ENCODE data around the gene ZDHHC23. TPM values are rescaled to one million over a fixed set of nuclear protein-coding genes. Genes with fewer than 3 reads are reported as not detected.

Gene ZDHHC23
- total RNA-seq, 1 donor from 2014 or later, result 0.88 TPM

DNA sequence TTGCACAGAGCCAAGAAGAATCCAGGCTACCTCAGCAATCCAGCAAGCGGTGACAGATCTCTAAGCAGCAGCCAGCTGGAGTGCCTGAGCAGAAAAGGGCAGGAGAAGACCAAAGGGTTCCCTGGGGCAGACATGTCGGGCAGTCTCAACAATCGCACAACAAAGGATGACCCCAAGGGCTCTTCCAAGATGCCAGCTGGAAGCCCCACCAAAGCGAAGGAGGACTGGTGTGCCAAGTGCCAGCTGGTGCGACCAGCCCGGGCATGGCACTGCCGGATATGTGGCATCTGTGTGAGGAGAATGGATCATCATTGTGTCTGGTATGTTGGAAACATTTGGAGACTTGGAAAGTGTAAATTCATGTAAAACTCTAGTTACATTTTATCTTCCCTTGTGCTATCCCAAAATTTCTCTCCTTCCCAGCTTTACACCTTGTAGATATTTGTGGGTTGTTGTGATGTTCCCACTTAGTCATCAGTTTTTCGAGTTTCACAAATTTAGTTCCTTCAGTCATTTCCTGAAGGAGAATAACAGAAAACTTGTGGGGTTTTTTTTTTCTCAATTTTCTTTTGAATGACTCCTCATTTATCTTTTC, 6.4 kb downstream of the ZDHHC23 start:
- Mint-ChIP-seq H3K27ac (no peak overlapping the region), H3K4me3 (no peak overlapping the region), H3K27me3 (ENCODE audit: insufficient read depth) (peaks cover 13% of the 10 kb centered on the region), H3K9me3 (no peaks in the 10 kb centered on the region), H3K36me3 (ENCODE audit: low read depth) (no peaks in the 10 kb centered on the region), H3K4me1 (ENCODE audit: low read depth) (peaks cover 11% of the 10 kb centered on the region)
- intact Hi-C loops (cut with micrococcal nuclease), result no loop called here
- DNase-seq (ENCODE audit: low spot score), result no peak

DNA sequence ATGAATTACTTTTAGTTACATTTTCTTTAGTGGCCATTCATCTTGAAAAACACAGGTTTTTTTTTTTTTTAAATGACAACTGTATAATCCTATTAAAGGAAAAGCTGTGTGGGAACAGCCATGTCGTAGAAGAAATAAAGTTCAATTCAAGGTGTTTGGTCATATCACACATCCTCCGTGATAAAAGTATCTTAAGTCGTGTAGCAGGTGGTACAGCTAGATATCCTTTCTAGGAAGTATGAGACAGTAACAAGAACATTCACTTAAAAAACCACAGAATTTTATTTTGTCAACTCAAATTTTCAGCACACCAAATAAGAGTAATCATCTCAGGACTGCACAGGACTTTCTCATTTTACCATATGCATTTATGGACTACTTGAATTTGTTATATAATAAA, 16.1 kb downstream of the ZDHHC23 start:
- Mint-ChIP-seq H3K9me3 (no peaks in the 10 kb centered on the region), H3K4me1 (ENCODE audit: low read depth) (no peaks in the 10 kb centered on the region), H3K27ac (no peak overlapping the region), H3K27me3 (ENCODE audit: insufficient read depth) (peaks cover 2% of the 10 kb centered on the region), H3K36me3 (ENCODE audit: low read depth) (no peaks in the 10 kb centered on the region), H3K4me3 (no peak overlapping the region)
- intact Hi-C loops (cut with micrococcal nuclease), result no loop called here
- DNase-seq (ENCODE audit: low spot score), result no peak

DNA sequence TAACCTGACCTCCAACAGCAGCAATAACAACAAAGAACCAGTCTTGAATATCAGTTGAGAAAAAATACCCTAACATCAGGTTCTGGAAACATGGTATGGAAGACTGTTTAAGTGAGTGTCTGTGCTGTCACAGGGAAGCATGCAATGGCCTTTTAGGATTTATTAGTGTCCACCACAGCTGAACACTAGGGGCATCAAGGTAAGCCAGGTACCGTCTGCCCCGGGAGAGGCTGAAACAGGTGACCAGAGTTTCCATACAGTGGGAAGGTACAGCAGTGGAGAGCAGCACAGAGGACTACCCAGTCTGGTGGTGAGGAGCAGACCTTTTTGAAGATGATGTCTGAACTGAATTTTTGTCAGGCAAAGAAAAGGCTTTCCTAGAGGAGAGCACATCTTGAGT, 18.4 kb downstream of the ZDHHC23 start:
- H3K4me1 Mint-ChIP-seq (ENCODE audit: low read depth), result no peaks in the 10 kb centered on the region
- H3K27ac Mint-ChIP-seq, result no peak overlapping the region
- H3K9me3 Mint-ChIP-seq, result no peaks in the 10 kb centered on the region
- H3K4me3 Mint-ChIP-seq, result no peak overlapping the region
- no peak for DNase-seq (ENCODE audit: low spot score)
- H3K36me3 Mint-ChIP-seq (ENCODE audit: low read depth), result no peaks in the 10 kb centered on the region
- intact Hi-C loops (cut with micrococcal nuclease), result no loop called here
- peaks cover 2% of the 10 kb centered on the region for H3K27me3 Mint-ChIP-seq (ENCODE audit: insufficient read depth)

- H3K4me3 Mint-ChIP-seq, result no peak overlapping the region
- intact Hi-C loops (cut with micrococcal nuclease), result no loop called here
- no peak for DNase-seq (ENCODE audit: low spot score)
- H3K36me3 Mint-ChIP-seq (ENCODE audit: low read depth), result no peaks in the 10 kb centered on the region
- peaks cover 4% of the 10 kb centered on the region for H3K27me3 Mint-ChIP-seq (ENCODE audit: insufficient read depth)
- peaks cover 17% of the 10 kb centered on the region for H3K9me3 Mint-ChIP-seq
- H3K4me1 Mint-ChIP-seq (ENCODE audit: low read depth), result no peaks in the 10 kb centered on the region
- no peak overlapping the region for H3K27ac Mint-ChIP-seq
Measured at GRCh38 chr3:113968986-113969385, 21.2 kb downstream of the ZDHHC23 start.

DNA sequence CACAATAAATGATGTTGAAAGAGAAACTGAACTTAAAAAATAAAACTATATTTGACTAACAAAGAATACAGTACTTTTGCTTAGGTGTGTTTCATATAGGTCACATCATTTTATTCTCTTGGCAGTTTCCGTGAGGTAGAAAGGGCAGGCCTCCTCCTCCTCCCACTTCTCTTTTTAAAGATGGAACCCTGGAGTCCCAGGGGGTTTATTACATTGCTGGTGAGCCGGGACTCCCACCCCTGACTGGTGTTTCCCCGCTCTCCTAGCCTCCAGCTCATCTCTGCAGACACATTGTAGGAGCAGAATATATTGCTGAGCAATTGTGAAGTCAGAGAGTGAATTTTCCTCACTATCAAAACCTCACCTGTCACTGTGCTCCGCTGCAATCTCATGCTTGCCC, 30.0 kb downstream of the ZDHHC23 start:
- Mint-ChIP-seq H3K27me3 (ENCODE audit: insufficient read depth) (no peaks in the 10 kb centered on the region), H3K9me3 (peaks cover 22% of the 10 kb centered on the region), H3K4me1 (ENCODE audit: low read depth) (no peaks in the 10 kb centered on the region), H3K27ac (no peak overlapping the region), H3K36me3 (ENCODE audit: low read depth) (no peaks in the 10 kb centered on the region), H3K4me3 (no peak overlapping the region)
- intact Hi-C loops (cut with micrococcal nuclease), result no loop called here
- DNase-seq (ENCODE audit: low spot score), result no peak

DNA sequence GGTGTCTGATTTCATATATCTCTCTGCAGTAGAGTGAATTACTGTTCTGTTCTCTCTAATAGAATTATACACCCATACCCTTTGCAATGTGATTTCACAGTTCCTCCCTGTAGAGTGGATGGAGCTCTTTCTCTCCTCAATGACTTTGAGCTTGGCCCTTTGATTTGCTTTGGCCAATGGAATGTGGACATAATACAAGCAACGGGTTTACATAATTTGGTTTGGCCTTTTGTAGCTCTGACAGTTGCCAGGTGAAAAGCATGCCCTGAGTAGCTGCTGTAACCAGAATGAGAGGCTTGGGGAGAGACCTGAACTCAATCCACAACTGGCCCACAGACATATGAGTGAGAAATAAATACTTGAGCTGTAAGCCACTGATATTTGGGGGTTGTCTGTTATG, 32.1 kb downstream of the ZDHHC23 start:
- Mint-ChIP-seq H3K4me1 (ENCODE audit: low read depth) (no peaks in the 10 kb centered on the region), H3K27ac (no peak overlapping the region), H3K4me3 (no peak overlapping the region), H3K9me3 (peaks cover 4% of the 10 kb centered on the region), H3K36me3 (ENCODE audit: low read depth) (no peaks in the 10 kb centered on the region), H3K27me3 (ENCODE audit: insufficient read depth) (no peaks in the 10 kb centered on the region)
- intact Hi-C loops (cut with micrococcal nuclease), result no loop called here
- no peak for DNase-seq (ENCODE audit: low spot score)

DNA sequence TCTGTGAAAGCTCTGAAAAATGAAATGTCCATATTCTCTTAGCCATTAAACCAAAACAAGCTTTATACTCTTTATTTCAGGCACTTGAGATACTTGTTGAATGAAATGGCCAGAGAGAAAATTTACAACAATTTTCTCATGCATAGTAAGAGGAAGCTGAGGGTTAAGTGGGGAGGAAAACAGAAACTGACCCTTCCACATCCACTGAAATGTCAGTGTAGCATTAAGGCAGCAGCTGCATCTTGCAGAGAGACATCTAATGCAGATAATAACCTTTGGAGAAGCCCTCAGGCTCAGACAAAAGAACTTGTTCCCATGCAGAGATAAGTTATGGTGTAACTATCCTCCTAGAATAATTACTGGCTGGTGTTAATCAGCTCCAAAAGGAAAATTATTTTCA, 34.0 kb downstream of the ZDHHC23 start:
- Mint-ChIP-seq H3K36me3 (ENCODE audit: low read depth) (peaks cover 1% of the 10 kb centered on the region), H3K27me3 (ENCODE audit: insufficient read depth) (no peaks in the 10 kb centered on the region), H3K27ac (no peak overlapping the region), H3K4me3 (no peak overlapping the region), H3K4me1 (ENCODE audit: low read depth) (no peaks in the 10 kb centered on the region), H3K9me3 (no peaks in the 10 kb centered on the region)
- intact Hi-C loops (cut with micrococcal nuclease), result no loop called here
- DNase-seq (ENCODE audit: low spot score), result no peak

GRCh38 chr3:113983544-113983943, 35.7 kb downstream of the ZDHHC23 start:
- Mint-ChIP-seq H3K36me3 (ENCODE audit: low read depth) (peaks cover 1% of the 10 kb centered on the region), H3K4me3 (no peak overlapping the region), H3K27ac (no peak overlapping the region), H3K4me1 (ENCODE audit: low read depth) (no peaks in the 10 kb centered on the region), H3K27me3 (ENCODE audit: insufficient read depth) (no peaks in the 10 kb centered on the region), H3K9me3 (no peaks in the 10 kb centered on the region)
- intact Hi-C loops (cut with micrococcal nuclease), result no loop called here
- DNase-seq (ENCODE audit: low spot score), result no peak

DNA sequence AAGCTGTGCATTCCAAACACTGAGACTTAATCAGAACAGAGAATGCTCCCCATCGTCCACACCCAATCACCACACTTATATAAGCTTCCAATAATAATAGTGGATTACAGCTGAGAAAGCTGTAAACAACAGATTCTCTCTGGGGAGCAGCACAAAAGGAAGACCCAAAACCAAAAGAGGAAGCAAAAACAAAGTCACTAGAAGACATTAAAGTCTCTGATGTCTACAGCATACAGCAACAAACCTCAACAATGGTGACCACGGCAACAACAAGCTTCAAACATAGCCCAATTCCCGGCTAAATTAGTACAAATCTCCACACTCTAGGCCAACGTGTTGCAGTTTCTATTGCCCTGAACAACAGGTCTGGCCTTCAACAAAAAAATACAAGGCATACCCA, 37.7 kb downstream of the ZDHHC23 start:
- Mint-ChIP-seq H3K4me1 (ENCODE audit: low read depth) (no peaks in the 10 kb centered on the region), H3K9me3 (no peaks in the 10 kb centered on the region), H3K27ac (no peak overlapping the region), H3K36me3 (ENCODE audit: low read depth) (peaks cover 1% of the 10 kb centered on the region), H3K27me3 (ENCODE audit: insufficient read depth) (no peaks in the 10 kb centered on the region), H3K4me3 (no peak overlapping the region)
- no peak for DNase-seq (ENCODE audit: low spot score)
- intact Hi-C loops (cut with micrococcal nuclease), result no loop called here

DNA sequence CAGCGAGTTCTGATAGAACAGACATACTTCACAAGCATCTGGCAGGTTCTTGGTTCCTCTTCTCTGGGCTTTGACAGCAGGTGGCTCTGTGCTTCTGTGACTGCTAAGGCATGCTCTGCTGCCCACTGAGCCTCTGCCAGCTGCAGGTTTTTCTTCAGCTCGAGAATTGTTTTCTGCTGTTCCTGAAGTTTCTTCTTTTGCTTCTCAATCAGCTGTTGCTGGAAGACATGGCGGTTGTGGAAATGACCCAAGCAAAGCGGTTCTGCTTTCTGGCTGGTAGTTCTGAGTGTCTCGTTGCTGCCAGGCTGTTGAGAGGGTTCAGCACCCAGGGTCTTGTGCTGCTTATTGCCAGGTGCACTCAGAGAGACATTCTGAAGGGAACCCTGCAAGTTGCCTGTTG, 57.7 kb downstream of the ZDHHC23 start:
- no peak for DNase-seq (ENCODE audit: low spot score)
- Mint-ChIP-seq H3K4me3 (no peak overlapping the region), H3K4me1 (ENCODE audit: low read depth) (no peaks in the 10 kb centered on the region), H3K9me3 (peaks cover 6% of the 10 kb centered on the region), H3K27me3 (ENCODE audit: insufficient read depth) (no peaks in the 10 kb centered on the region), H3K27ac (no peak overlapping the region), H3K36me3 (ENCODE audit: low read depth) (no peaks in the 10 kb centered on the region)
- intact Hi-C loops (cut with micrococcal nuclease), result no loop called here

DNA sequence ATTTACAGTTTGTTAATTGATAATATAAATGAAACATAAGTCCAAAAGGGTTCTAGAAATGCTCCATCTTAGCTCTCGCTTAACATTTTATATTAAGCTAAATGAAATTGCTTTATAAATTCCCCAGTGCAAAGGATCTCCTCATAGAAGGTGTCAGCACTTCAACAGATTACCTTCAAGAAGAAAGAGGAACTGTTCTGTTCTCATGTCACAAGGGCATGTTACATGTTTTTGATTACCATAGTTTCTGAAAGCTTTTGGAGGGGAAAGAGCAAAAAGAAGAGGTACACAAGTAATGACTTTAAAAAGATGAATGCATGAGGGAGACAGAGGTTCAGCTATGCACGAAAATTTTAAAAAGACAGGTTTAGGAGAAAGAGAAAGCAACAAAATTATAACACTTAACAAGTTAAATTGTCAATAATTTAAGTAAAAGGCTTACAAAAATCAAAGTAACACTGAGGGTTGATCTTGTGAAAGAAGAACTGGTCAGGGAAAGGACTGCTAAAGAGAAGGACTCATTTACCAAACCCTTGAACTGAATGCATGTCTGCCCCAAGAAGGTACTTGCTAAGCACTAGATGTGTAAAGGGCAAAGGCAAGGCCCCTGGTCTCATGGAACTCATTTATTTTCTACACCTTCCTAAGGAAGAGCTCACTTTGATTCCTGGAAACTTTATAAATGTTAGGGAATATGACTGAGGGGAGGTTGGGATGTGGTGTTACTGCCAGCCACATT, 63.4 kb downstream of the ZDHHC23 start:
- intact Hi-C loops (cut with micrococcal nuclease), result no loop called here
- H3K27ac Mint-ChIP-seq, result no peak overlapping the region

More for the DNA sequence above, 63.4 kb downstream of the ZDHHC23 start:
- no peaks in the 10 kb centered on the region for H3K27me3 Mint-ChIP-seq (ENCODE audit: insufficient read depth)
- no peak overlapping the region for H3K4me3 Mint-ChIP-seq
- no peaks in the 10 kb centered on the region for H3K36me3 Mint-ChIP-seq (ENCODE audit: low read depth)
- DNase-seq (ENCODE audit: low spot score), result no peak
- H3K9me3 Mint-ChIP-seq, result no peaks in the 10 kb centered on the region
- H3K4me1 Mint-ChIP-seq (ENCODE audit: low read depth), result no peaks in the 10 kb centered on the region

Data from activated T-helper 1 cell treated with anti-CD3 and anti-CD28 coated beads, Interleukin-12 subunit alpha, Interleukin-12 subunit beta, Interleukin-2, Interleukin-4 antibody, amounts not matched to agents 30 ng/mL and 10 ng/mL and 1 ng/mL, durations not matched to agents 14 hours and 24 hours and 36 hours (primary cell).